Activated CD8-positive, alpha-beta memory T cell treated with anti-CD3 and anti-CD28 coated beads for 36 hours (primary cell): Measurements from ENCODE around the gene MAS1. TPM values are rescaled to one million over a fixed set of nuclear protein-coding genes. Genes with fewer than 3 reads are reported as not detected.

Experiments
- total RNA-seq, 2 experiments: library from RNA; stranded (reverse); gene quantifications; one replicate each; pipeline ENCODE4 v1.2.3, GENCODE V29; 2021

MAS1 gene
- total RNA-seq, 2 experiments from 2014 or later: not detected

Other genes starting within 250 kb of the MAS1 start
- gene SOD2, start 197.7 kb upstream of the MAS1 start, total RNA-seq: 10 to 100 TPM; 89.6 to 91.7 TPM
- gene WTAP, start 163.5 kb upstream of the MAS1 start, total RNA-seq: 10 to 100 TPM; 87.6 to 88.2 TPM
- gene ACAT2, start 128.9 kb upstream of the MAS1 start, total RNA-seq: 10 to 100 TPM; 74.2 to 77.7 TPM
- 100 to 1,000 TPM; 621 to 635 TPM for gene TCP1, start 101.4 kb upstream of the MAS1 start, total RNA-seq
- 100 to 1,000 TPM; 129 to 130 TPM for gene MRPL18, start 100.5 kb upstream of the MAS1 start, total RNA-seq
- gene PNLDC1, start 90.7 kb upstream of the MAS1 start, total RNA-seq: under 1 TPM; 0.30 to 0.57 TPM
- gene IGF2R, start 78.1 kb downstream of the MAS1 start, total RNA-seq: 100 to 1,000 TPM; 125 to 128 TPM
- gene SLC22A1, start 230.8 kb downstream of the MAS1 start, total RNA-seq: 1 to 10 TPM in 1 of 2 experiments, under 1 TPM in 1; 0.75 to 1.6 TPM